Dermis blood vessel endothelial cell (primary cell): ENCODE measurements around the gene ATP6V1B1. TPM values are rescaled to one million over a fixed set of nuclear protein-coding genes. Genes with fewer than 3 reads are reported as not detected.

ENCODE experiments used
- DNase-seq: peaks from one replicate; pipeline ENCODE4 v3.0.0; 2010
- total RNA-seq: library from RNA; depleted of rRNA; stranded (reverse); fragments of >200 nt; gene quantifications from 2 replicates; pipeline ENCODE4 v1.2.3, GENCODE V29; 2014

The ATP6V1B1 gene
- not detected in 2 replicates for total RNA-seq

GRCh38 chr2:70935468-70936164 is at the start of gene ATP6V1B1:
Gene ATP6V1B1 (plus strand): TSS chr2:70935900. CDS start chr2:70935955, 55 bp downstream.
- no peak for DNase-seq

GRCh38 chr2:70886541-70886987 is 49.1 kb upstream of the ATP6V1B1 start:
- DNase-seq, result no peak

DNA sequence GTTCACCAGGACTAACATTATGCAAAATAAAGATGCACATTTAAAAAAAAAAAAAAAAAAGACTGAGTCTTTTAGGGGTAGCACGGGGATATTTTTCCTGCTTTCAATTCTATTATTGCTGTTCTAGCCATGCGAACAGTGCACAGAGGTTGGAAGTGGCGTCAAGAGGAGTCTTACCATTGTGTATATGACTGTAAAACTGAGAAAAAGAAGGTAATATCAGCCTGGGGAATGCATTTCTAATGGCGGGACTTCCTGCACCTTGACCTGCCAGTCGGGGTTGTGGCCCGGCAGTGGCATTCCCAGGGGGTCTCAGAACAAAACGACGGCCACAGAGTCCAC is 48.5 kb upstream of the ATP6V1B1 start:
- no peak for DNase-seq

- no peak for DNase-seq
Measured at GRCh38 chr2:70887550-70888246, 48.0 kb upstream of the ATP6V1B1 start.

DNA sequence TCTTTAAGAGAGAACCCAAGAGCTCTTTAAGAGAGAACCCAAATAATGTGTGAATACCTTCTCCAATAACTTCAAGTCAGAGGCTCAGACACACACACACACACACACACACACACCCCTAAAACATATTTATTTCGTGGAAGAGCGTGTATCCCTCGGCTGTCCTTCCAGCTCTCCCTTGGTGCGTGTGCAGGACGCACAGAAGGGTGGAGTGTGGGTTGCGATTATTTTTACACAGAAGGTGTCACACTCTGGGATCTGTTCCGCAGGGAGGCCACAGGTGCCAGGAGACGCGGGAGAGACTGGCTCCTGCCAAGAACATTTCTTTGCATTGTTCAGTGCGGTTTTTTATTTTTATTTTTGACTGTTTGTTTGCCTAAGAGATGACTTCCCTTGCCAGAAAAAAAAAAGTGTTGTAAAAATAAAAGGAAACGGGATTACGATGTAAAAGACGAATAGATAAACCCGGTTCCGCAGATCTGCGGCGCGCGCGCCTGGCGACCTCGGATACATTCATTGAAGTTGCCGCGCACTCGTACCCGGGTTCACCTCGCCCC is 47.3 kb upstream of the ATP6V1B1 start:
- no peak for DNase-seq

DNA sequence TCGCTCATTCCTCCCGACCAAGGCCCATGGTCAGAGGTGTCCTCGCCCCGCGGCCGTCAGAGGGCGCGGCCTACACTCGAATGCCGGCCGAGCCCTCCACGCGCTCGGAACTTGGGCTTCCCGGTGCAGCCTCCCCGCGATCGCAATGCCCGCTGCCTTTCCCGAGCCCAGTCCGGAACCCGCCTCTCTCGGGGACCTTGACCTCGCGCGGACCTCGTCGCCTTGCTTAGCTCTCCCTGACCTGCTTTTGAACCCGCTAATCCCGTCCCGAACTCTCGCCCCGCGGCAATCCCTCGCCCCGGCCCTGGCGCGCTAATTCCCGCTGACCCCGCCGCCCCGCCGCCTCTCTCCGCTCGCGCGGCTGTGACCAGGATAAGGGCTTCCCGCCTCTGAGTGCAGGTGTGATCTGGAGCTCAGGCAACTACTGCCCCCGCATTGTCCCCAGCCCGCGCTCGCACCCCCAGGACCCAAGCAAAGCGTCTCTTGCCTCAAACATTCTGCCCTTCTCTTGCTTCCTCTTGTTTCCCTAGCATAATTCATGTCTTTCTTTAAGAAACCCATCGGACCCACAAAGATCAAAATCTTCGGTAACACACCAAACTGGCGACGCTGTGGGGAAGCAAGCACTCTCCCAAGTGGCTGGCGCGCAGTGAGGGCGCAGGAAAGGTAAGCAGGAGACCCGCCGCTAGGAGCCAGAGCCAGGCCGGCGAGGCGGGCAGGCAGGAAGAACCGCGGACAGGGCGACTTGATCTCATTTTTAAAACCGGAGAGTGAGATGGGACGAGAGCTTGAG is 46.6 kb upstream of the ATP6V1B1 start:
- no peak for DNase-seq

GRCh38 chr2:70889716-70890037 is 46.0 kb upstream of the ATP6V1B1 start:
- no peak for DNase-seq

- no peak for DNase-seq
Measured at GRCh38 chr2:70890469-70891065, 45.1 kb upstream of the ATP6V1B1 start.

DNA sequence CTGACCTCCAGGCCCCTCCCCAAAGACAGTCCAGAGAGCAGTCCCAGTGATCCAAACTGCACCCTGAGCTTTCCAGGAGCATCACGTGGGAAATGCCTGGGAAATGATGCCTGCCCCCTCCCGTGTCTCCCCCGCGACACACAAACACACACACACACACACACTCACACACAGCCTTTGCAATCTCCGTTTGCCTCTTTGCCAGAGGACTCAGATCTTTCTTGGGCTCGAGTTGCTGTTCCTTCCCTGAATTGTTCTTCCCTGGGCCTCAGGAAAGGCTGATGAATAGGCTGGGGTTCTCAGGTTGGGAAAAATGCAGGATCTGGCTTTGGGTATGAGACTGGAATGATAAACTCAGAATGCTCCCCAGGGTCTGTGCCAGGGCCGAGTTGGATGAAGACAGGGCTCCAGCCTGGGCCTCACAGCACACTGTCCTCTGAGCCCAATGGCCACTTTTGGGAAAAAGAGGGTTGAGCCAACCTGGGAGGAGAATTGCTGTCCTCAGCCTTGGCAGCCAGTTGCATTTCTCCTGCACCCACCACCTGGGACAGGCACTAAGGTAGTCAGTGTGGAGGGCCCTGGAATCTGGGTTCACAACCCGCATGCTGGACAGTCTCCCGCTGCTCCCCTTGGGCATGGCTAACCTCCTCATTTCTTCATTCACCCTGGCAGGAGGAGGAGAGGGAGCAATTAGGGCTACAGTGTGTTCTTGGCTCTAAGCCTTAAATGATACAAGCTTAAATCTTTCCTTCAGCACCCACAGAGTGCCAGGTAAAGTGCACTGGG is 43.9 kb upstream of the ATP6V1B1 start:
- DNase-seq, result peak; percentile 74

DNA sequence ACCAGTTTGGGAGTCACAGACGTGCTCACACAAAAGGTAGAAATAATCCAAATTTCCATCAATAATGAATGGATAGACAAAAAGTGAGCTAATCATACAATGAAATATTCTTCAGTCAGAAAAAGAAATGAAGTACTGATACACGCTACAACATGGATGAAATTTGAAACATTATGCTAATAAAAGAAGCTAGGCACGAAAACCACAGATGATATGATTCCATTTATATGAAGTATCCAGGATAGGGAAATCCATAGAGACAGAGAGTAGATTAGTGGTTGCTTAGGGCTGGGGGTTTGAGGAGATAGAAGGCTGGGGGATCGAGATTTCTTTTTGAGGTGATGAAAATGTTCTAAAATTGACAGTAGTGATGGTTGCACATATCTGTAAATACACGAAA is 43.0 kb upstream of the ATP6V1B1 start:
- no peak for DNase-seq

DNA sequence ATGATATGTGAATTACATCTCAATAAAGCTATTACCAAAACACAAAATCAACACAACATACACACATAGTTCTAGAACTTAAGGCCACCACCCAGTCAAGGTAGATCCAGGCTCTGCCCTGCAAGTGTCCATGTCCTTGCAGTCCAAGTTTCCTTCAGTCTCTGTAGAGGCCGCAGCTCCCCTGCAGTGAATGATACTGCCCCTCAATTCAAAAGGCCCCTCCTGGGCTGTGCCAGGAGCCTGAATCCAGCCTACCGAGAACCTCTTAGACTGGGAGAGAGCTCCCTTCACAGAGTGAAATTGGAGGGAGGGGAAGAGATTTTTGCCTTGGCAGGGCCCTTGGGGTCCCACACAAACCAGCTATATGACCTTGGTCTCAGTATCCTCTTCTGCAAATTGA is 42.5 kb upstream of the ATP6V1B1 start:
- no peak for DNase-seq

GRCh38 chr2:70894765-70895164 is 40.9 kb upstream of the ATP6V1B1 start:
- no peak for DNase-seq

DNA sequence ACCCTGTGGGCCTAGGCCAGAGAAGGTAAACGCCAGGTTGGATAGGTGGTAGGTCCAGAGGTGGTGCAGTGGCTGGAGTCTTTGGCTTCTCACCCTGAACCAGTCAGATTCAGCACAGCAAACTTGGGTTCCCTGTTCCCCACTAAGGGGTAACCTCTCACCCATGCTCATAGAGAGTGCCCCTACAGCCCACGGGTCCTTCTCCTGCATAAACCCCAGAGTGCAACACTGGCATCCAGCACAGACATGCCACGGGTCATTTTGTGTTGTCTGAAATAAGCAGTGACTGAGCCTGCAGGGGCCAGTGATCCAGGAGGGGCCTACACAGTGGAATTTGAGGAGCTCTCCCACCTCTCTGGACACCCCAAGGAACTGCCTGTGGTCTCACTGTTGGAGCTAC is 40.5 kb upstream of the ATP6V1B1 start:
- DNase-seq, result no peak

DNA sequence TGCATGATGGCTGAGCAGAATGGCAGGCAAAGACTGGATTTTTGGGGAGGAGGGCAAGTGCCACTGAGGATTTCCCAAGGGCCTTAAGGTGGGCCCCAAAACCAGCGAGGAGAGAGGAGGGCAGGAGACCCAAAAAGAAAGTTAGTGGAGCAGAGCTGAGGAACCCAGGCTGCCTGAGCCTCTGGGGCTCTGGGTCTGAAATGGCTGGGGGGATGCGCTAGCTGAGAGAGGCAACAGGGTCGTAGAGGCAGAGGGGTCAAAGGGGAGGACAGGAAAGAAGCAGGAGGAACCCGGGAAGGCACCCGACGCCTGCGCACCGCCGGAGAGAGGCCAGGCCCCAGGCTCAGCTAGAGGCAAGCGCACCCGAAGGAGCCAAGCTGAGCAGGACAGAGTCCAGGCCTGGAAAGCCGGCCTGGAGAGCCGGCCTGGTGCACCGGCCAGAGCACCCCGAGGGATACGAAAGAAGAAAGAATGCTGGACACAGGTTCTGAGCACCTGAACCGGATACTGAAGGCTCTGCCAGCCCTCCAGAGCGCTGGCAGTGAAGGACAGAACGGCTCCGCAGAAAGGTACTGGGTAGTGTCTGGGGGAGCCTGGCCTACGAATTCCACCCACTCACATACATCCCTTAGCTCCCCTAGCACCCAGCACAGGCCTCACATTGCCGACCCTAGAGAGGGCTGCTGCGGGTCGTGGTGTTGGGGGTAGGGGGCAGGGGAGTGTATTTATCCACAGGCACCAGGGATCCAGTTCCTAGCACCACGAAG is 39.5 kb upstream of the ATP6V1B1 start:
- no peak for DNase-seq

GRCh38 chr2:70896765-70897202 is 38.9 kb upstream of the ATP6V1B1 start:
- no peak for DNase-seq

DNA sequence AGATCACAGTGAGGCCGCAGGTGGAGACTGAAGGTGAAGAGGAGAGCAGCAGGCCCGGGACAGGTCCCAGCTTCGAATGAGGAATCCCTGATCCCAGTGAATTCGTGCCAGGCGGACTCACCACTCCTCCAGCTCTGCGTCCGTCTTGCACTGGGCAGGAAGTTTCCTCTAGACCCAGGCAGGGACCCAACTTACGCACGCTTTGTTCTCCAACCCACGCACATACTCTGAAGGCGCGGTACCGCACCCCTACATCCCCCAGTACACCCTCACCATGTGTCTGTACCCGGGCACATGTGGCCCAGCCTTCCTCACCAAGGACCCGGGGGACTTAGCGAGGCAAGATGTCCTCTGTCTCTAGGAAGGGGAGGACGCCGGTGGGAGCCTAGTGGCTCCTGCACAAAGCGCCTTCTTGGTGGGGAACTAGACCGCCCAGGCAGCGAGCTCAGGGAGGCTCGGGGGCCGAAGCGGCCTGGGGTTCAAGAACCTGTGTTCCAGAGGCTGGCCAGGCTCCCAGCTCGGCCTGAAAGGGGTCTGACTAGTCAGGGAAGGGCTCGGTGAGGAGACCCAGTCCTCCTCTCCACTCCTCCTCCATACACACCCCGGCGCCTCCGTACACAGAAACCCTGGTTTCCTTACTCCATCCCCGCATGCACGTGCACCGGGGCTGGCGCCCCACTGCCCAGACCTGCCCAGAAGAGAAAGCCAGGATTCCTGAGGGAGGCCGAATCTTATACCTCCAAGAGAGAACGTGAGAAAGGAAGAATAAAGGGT is 38.3 kb upstream of the ATP6V1B1 start:
- no peak for DNase-seq

- no peak for DNase-seq
Measured at GRCh38 chr2:70897977-70898226, 37.8 kb upstream of the ATP6V1B1 start.

DNA sequence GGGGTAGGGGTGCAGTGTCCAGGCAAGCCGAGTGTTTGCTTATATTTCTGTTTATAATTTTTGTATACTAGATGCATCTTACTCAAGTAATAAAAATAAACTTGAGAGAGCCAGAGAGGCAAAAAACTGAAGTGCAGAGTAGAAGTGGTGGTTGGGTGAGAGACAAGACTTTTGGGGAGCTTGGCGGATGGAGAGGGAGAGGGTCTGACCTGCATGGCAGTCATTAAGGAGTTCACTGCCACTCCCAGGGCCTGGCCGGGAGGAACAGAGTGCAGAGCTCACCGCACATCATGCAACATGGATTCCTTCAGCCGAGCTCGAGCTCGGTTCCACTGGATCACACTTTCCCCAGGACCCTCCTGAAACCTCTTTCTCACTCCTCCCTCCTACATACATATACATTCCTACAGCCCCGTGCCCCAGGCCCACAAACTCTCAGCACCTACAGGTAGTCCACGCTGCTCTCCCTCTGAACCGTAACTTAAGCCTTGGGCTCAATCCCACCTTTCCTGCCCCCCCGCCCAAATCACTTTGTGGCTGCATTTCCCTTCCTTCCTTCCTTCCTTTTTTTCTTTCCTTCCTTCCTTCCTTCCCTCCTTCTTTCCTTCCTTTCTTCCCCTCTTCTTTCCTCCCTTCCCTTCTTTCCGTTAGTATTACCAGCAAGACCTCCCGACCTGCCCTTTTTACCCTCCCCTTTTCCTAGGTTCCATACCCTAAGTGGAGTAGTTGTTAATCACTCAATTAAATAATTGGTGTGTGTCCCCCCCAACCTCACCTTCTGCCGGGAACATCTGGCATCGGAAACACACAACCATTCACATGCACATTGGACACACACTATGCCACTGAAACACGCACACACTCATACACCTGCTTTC is 37.1 kb upstream of the ATP6V1B1 start:
- no peak for DNase-seq

- peak; percentile 40 for DNase-seq
Measured at GRCh38 chr2:70901227-70902066, 34.3 kb upstream of the ATP6V1B1 start.
